Hippocampal formation (tissue), 2 donors: ENCODE data around the gene MVB12A.

Experiments used
- DNase-seq, 2 donors: peaks; one replicate each; lab custom pipeline; 2025; lab: John Stamatoyannopoulos, UW

The MVB12A gene

DNA sequence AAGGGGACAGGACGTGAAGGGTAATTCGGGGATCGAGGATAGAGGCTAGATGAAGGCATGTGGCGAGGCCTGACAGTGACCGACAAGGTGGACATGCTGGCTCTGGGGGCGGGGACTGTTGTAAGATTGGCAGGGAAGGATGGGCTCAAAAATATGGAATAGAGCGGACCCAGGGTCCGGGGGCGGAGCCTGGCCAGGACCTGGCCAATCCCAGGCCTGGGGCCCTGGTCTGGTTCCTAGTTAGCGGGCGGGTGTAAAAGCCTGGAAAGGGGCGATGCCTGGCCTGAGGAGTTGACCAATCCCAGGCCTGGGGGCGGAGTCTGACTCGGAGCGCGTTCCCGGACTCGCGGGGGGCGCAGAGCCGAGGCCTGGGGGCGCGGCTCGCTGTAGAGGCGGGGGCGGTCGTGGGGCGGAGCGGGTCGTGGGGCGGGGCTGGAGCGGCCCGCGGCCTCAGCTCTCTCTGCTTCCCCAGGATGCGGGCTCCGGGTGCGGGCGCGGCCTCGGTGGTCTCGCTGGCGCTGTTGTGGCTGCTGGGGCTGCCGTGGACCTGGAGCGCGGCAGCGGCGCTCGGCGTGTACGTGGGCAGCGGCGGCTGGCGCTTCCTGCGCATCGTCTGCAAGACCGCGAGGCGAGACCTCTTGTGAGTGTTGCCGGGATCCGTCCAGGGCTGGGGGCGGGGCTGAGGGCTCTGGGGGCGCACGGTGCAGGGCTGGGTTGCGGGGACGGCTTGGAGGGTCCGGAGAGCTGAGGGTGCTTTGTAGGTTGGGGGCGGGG is 50.4 kb downstream of the MVB12A start, which contains the start of gene SLC27A1:
SLC27A1 (plus strand) TSS at position 457 of the 774 bp plus-strand sequence; CDS start at position 474, 17 bp downstream.
- peak; percentile 99 for DNase-seq

DNA sequence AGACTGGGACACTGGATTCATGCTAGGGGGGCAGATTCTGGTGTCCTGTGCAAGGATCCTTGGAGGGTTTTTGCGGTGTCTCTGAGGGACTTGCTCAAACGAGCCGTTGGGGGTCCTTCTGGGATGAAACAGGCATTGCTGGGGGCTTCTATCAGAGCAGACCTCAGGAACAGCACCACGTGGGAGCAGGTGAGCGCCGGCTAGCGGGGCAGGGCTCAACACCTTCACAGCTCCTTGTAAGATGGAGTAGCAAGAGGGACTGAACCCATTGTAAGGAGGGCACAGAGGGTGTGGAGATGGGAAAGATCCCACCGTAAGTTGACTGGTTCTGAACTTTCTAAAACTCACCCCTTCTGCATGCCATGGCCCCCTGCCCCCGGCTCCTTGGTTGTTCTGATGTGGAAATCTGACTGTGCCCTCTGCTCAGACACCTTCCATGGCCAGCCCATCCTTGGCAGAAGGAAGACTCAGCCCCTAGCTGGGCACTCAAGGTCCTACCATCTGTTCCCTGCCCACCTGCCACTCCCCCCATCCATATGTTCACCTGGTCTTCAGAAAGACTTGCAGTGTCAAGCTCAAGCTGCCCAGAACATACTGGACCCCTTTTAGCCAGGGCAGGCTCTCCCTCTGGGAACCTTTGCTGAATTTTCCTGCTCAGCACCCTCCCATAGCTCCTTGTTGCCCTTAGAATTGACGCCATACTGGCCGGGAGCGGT is 51.7 kb downstream of the MVB12A start:
- DNase-seq, result no peak

DNA sequence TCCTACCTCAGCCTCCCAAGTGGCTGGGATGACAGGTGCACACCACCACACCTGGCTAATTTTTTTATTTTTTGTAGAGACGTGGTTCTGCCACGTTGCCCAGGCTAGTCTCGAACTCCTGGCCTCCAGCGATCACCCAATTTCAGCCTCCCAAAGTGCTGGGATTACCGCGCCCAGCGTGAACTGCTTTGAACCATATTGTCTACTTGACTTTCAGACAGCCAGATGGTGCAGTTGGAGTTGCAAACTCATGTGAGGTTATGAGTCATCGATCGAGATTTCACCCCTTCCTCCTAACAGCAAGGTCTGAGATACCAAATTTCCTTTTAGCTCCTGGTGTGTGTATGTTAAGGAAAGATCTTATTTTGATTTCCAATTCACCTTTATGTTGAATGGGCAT is 53.2 kb downstream of the MVB12A start:
- no peak for DNase-seq
